MV-4-11 (cell line): ENCODE data around the gene IFT88.

ENCODE experiments used
- DNase-seq: peaks from one replicate; lab custom pipeline; 2025; lab: John Stamatoyannopoulos, UW

The IFT88 gene

DNA sequence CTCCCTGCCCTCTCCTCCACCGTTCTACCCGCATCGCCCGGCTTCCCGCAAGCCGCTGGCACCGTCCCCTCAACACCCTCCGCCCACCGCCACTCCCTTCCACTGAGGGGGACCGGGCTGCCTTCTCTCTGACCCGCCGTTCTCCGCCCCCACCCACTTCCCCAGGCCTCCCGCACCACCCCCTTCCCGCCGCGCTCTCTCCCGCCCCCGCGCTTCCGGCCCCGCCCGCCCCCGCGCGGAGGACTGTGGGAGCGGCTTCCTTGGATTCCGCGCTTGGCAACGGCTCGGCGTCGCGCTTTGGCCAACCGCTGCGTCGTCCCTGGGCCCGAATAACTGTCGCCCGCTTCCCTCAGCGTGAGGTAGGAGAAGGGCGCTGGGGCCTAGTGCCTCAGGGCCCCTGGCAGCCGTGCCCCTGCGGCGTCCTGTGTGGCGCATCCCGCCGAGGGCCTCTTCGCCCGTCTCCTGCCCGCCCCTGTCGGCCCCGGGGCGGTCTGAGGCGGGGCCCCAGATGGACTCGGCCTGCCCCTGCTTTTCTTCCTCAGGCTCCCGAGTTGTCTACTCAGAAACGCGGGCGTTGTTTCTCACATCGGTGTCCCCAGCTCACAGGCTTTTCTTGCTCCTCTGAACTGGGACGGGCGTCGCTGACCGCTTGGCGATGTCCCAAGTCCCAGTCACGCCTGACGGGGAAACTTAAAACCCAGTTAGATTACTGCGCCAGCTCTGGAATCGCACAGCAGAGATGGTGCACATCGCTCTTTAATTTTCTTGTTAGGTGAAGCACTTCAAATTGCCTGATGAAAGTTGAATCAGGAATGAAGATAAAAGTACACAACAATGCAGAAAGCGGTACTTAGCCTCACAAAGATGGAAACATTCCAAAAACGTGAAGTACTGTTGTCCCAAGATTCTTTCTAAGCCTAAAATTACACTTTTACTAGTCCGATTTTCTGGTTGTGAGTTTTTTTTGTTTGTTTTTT, at the start of gene IFT88:
Gene IFT88, plus strand, starts transcription at position 260 of the 977 bp plus-strand sequence. CDS start 7,229 bp downstream, outside the sequence.
- peak; percentile 78 for DNase-seq

- DNase-seq, result no peak
These were observed 48.3 kb upstream of the IFT88 start for GRCh38 chr13:20518660-20519100.

DNA sequence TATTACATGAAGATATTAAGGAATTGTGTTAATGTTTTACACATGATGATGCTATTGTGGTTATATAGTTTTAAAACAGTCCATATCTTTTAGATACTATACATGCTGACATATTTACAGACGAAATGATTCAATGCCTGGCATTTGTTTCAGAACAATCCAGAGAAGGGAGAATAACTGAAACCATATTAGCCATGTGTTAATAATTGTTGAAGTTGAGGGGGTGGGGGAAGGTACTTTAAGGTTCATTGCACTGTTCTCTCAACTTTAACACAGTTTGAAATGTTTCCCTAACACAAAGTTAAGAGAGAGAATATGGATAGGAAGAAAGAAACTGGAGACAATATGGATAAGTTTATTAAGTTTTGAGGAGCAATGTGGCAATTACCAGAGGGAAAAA, 47.1 kb upstream of the IFT88 start:
- DNase-seq, result no peak

GRCh38 chr13:20521364-20522115, 45.4 kb upstream of the IFT88 start:
- peak; percentile 30 for DNase-seq

GRCh38 chr13:20525144-20525600, 41.8 kb upstream of the IFT88 start:
- DNase-seq, result no peak

- DNase-seq, result peak; percentile 76
These were observed 41.1 kb upstream of the IFT88 start, which contains the start of gene CRYL1 for GRCh38 chr13:20525601-20526544. Gene CRYL1, minus strand, starts transcription at chr13:20525857. Its CDS starts 63 bp downstream, at chr13:20525794.

GRCh38 chr13:20526664-20527063, 40.3 kb upstream of the IFT88 start:
- no peak for DNase-seq

DNA sequence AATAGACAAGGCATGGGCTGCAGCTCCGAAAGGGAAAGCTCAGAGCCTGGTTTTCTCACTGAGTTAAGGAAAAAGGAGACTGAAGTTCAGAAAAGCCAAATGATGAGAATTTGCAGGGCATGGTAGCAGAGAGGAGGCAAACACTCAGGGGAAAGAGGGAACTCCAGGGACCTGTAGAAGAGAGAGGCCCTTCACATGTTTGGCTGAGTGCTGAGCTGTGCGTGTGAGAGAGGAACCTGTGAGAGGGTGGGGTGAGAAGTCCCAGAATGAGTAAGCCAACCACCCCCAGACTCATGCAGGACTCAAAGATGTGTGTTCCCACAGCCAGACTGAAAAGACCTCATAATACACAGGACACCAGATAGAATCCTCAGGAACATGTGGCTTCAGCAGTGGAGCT, 38.5 kb upstream of the IFT88 start:
- DNase-seq, result no peak

- no peak for DNase-seq
These were observed 32.8 kb upstream of the IFT88 start for GRCh38 chr13:20534038-20534608.

DNA sequence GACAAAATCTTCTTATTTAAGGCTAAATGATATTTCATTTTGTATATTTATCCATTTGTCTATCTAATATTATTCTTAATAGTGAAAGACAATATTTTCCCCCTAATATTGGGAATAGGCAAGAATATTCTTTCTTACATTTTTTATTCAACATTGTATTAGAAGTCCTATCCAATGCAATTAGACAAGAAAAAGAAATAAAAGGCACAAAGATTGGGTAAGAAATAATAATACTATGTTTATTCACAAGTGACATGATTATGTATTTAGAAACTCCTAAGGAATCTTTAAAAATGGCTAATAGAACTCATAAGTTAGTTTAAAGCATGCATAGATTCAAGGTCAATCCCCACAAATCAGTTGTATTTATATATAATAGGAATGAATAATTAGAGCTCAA, 30.0 kb upstream of the IFT88 start:
- no peak for DNase-seq

DNA sequence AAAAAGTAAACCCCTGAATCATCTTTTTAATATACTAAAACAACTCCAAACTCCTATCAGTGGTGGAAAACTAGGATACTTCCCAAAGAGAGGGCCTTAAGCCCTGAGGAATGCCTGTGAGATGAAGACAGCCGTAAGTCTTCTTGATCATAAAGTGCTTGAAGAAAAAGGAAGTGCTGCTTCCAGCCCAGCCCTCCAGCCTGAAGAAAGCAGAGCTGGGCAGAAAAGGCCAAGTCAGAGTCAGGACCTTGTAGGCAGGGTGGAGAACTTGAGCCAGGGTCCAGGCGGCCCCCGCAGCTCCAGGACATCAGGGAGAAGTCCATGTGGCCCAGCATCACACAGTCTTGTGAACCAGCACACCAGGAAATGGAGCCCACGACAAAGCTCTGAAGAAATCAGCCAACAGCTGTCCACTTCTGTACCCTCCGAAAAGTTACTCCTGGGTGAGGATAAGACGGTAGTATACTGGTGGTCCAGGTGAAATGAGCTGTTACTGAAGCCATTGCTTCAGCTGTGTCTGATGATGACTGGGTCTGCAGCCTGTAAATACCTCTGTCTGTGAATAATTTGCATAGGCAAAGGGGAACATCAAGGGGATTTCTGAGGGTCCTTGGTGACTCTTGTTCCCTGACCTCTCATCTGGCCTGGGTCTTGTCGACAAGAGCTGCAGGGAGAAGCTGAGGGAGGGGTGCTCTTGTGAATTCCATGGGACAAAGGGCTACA, 22.6 kb upstream of the IFT88 start:
- DNase-seq, result peak; percentile 49

DNA sequence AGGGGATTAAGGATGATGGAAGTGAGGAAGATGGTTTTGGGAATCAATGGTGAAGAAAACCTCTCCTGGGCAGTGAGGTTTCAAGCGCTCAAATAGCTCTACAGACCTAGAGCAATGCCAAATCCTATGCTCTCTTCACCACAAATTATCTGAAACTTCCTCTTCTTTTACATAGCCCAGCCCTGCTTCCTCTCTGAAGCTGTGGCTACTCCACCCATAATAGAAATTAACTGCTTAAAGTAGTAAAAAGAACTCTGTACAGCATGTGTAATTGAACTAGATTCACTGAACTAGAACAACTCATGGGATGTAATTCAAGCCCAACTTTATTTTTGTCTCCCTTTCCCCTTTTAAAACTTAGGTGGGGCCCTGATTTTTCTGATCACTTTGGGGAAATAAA, 20.4 kb upstream of the IFT88 start:
- DNase-seq, result peak; percentile 85

DNA sequence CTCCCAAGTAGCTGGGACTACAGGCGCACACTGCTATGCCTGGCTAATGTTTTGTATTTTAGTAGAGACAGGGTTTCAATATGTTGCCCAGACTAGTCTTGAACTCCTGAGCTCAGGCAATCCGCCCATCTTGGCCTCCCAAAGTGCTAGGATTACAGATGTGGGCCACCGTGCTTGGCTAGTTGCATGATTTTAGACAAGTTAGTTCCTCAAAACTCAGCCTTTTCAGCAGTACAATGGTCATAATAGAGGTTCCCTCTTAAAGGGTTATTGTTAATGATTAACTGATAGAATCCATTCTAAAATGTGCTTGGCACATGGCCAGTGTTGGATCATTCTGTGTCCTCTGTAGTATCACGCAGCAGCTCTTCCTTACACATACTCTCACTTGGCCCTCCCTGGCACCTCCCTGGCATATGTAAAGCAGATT, 19.5 kb upstream of the IFT88 start:
- DNase-seq, result peak; percentile 46

DNA sequence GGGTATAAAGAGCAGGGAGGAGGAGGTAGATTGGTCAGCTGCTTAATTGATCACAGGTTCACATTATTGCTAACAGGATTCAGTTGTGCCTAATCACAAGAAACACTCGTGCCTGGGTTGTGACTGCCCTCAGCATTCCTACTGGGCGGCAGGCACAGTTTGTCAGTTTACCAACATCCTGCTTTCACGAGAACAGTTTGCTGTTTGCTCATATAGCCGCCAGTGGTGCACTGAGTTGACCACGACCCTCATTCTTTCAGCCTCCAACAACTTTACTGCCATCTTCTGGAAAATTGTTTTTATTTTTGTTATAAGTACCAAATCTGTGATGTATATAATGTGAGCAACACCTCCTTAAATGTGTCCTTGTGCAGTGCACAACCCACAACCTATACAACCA, 16.2 kb upstream of the IFT88 start:
- DNase-seq, result no peak

DNA sequence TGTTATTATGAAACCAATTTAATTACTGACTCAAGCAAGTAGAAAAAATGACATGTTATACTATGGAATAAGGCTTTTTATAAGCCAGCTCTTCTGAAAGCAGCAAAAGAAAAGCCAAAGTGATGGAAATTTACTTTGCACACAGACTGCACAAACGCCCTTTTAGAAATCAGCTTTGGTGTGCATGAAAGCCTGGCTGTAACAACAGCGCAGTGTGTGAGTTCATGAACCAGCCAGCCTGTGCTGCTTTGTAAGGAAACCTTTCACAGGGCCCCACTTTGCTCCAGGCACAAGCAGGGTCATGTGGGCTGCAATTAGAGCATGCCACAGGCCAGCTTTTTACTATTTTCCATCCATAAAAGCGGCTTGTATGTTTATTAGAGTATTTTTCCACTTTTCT, 13.6 kb upstream of the IFT88 start:
- DNase-seq, result no peak

DNA sequence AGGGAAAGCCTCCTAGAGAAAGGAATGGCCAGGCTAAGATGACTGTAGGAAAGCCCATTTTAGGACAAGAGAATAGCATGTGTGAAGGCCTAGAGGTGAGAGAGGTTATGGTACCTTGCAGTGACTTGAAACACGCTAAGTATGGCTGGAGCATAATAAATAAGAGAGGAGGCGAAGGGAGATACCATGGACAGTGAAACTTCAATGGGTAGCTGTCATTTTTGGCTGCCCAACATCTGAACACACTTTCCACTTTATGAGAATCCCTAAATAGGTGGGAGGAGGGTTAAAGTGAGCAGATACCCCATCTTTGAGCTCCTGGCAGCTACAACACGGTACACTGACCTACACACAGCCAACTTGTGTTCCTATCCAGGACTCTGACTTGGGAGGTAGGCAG, 8.0 kb upstream of the IFT88 start:
- DNase-seq, result no peak

GRCh38 chr13:20559659-20560356, 7.1 kb upstream of the IFT88 start:
- DNase-seq, result no peak

DNA sequence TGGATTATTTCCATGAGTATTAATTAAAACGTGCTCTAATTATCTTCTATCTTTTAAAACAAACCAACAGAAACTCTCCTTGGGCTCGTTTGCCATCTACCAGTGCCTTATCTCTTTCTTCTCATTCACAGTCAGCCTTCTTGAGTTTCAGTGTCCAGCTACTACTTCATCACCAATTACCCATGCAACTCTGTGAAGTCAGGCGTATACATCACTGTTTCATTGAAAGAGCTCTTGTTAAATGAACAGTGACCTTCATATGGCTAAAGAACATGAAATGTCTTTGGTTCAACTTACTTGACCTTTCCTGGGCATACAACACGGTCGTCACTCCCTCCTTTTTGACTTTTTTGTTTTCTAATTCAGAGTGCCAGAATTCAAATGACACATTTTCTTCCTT, 5.2 kb upstream of the IFT88 start:
- no peak for DNase-seq

DNA sequence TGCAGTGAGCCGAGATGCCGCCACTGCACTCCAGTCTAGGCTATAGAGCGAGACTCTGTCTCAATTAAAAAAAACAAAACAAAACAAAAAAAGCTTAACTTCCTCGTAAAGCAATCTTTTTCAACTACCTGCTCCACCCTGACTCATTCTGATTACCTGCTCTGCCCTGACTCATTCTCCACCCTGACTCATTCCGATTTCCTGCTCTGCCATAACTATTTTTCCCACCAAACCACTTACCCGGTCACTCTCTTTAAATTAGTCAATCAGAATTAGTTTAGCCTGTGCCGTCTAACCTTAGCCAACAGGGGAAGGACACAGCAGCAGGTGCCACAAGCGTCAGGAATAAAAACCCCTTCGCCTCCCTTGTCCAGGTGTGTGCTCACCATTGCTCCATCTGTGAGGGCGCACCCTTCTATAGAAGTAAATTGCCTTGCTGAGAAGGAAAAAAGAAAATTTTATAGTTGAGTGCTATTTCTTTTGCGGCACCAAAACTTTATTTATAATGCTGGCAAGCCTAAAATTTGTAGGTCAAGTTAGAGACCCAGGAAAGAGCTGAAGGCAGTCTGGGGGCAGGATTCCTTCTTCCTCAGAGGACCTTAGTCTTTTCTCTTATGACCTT, 1.7 kb upstream of the IFT88 start:
- no peak for DNase-seq
